Pancreas (tissue), 10 donors: ENCODE measurements around the gene USP17L18. TPM values are rescaled to one million over a fixed set of nuclear protein-coding genes. Genes with fewer than 3 reads are reported as not detected.
"Not testable (repeated sequence)": the region's sequence is repeated elsewhere in the genome, so short reads cannot be mapped to it uniquely, and the experiment has no call there.

Experiments
- ATAC-seq, 4 donors: fragments of 200-7000 bp; cut with Tn5 transposase; one replicate each; pipeline versions ENCODE4 v1.8.0 to v1.9.1; 2020; ENCODE audit warnings: mild to moderate bottlenecking in 4 of 4, moderate library complexity in 4 of 4
- DNase-seq, 6 donors: peaks; one replicate each; pipeline ENCODE4 v3.0.0-alpha.2; 2020
- FAIRE-seq: peaks from 2 replicates; lab custom pipeline; 2012; peaks lifted over from hg19 to GRCh38; lab: Jason Lieb, UNC
- H3K27ac ChIP-seq, 4 donors: fragments of 200-600 bp; sonication (generic); 1 replicate in 3 of 4; 2 replicates in 1 of 4; pipeline versions ENCODE4 v1.5.0 to v1.8.0; 2020
- H3K27me3 ChIP-seq, 4 donors: fragments of 200-600 bp; one replicate each; pipeline ENCODE4 v1.8.0; 2021
- H3K36me3 ChIP-seq, 3 donors: fragments of 200-600 bp; sonication (generic) in 1 of 3; one replicate each; pipeline versions ENCODE4 v1.5.0 to v1.8.0; 2020 to 2021
- H3K4me1 ChIP-seq, 3 donors: fragments of 200-600 bp; one replicate each; pipeline ENCODE4 v1.8.0; 2021
- H3K4me3 ChIP-seq, 4 donors: fragments of 200-600 bp; sonication (generic) in 2 of 4; one replicate each; pipeline versions ENCODE4 v1.5.0 to v1.8.0; 2020 to 2021
- H3K9me3 ChIP-seq, 4 donors: fragments of 200-600 bp; one replicate each; pipeline ENCODE4 v1.8.0; 2021
- WGBS, 2 donors: extraction: QIAGEN DNeasy Blood & Tissue Kit; methylation state at CpG; one replicate each; pipeline ENCODE4 v1.1.7; 2013; 5-methylcytosine and 5-hydroxymethylcytosine counted together
- intact Hi-C, 3 donors: fragments of 100-400 bp; cut with DNase I; formaldehyde crosslinking; loops; one replicate each; pipeline versions ENCODE4 v1.11.1 to v1.14.2; 2022
- polyA plus RNA-seq, 2 donors: library from polyadenylated mRNA; stranded (reverse); fragments of 200-250 nt; gene quantifications; one replicate each; pipeline ENCODE4 v1.2.3, GENCODE V29; 2013
- total RNA-seq, 6 donors: library from RNA; stranded (reverse); fragmentation: NEBNext Ultra II Directional in 4 of 6; extraction: Animal tissue kit (Norgen Biotek cat#: 25700) in 4 of 6; gene quantifications; one replicate each; pipeline versions ENCODE4 v1.2.1 to v1.2.4, GENCODE V29; 2021 to 2023
- donor health status: healthy with polysubstance abuse.
- donor health status: DM: no; HTN: no; CAD: no; lungs with moderate emphysema.
- donor health status: DM: no; HTN: no; CAD: no.
- donor health status: control.
- donor health status: control.
- donor health status: Bipolar disorder and iron deficiency.
- donor health status: DM: yes; HTN: yes; CAD: no.
- donor health status: DM: no; HTN: no; CAD: no.
- donor health status: DM: no; HTN: no; CAD: no.
- donor health status: DM: yes; HTN: yes; CAD: no.

Gene USP17L18
- total and polyA plus RNA-seq, 8 donors, result not detected

DNA sequence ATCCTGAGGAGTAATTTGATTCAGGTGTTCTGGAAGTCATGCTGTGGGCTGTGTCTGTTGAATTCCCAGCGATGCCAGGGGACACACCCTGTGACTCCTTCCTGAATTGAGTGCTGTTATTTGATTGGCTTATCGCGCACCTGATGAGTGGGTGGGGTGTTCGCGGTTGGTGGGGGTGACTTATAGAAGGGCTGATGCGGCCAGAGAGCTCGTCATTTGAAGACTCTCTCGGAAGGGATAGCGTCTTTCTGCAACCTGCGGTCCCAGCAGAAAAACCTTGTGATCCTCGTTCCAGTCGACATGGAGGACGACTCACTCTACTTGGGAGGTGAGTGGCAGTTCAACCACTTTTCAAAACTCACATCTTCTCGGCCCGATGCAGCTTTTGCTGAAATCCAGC, 9.4 kb downstream of the USP17L18 start, which contains the start of gene USP17L20:
USP17L20 (plus strand) TSS at position 301 of the 400 bp plus-strand sequence; CDS start at position 301, 0 bp downstream.
- ATAC-seq, intact Hi-C loops, H3K36me3 ChIP-seq, H3K4me3 ChIP-seq, H3K4me1 ChIP-seq, H3K9me3 ChIP-seq, FAIRE-seq, H3K27me3 ChIP-seq, DNase-seq, H3K27ac ChIP-seq: not testable (repeated sequence)
- no CpG with 5 or more reads among the region's 15 CpGs for WGBS, 2 donors

DNA sequence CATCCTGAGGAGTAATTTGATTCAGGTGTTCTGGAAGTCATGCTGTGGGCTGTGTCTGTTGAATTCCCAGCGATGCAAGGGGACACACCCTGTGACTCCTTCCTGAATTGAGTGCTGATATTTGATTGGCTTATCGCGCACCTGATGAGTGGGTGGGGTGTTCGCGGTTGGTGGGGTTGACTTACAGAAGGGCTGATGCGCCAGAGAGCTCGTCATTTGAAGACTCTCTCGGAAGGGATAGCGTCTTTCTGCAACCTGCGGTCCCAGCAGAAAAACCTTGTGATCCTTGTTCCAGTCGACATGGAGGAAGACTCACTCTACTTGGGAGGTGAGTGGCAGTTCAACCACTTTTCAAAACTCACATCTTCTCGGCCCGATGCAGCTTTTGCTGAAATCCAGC, 14.1 kb downstream of the USP17L18 start, which contains the start of gene USP17L21:
USP17L21 (plus strand) TSS at position 301 of the 400 bp plus-strand sequence; CDS start at position 301, 0 bp downstream.
- H3K4me3 ChIP-seq, DNase-seq, H3K36me3 ChIP-seq, H3K9me3 ChIP-seq, H3K27ac ChIP-seq, FAIRE-seq, H3K4me1 ChIP-seq, H3K27me3 ChIP-seq, intact Hi-C loops, ATAC-seq: not testable (repeated sequence)
- WGBS, 2 donors, result no CpG with 5 or more reads among the region's 13 CpGs

DNA sequence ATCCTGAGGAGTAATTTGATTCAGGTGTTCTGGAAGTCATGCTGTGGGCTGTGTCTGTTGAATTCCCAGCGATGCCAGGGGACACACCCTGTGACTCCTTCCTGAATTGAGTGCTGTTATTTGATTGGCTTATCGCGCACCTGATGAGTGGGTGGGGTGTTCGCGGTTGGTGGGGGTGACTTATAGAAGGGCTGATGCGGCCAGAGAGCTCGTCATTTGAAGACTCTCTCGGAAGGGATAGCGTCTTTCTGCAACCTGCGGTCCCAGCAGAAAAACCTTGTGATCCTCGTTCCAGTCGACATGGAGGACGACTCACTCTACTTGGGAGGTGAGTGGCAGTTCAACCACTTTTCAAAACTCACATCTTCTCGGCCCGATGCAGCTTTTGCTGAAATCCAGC, 18.9 kb downstream of the USP17L18 start, which contains the start of gene USP17L22:
USP17L22 (plus strand) TSS at position 301 of the 400 bp plus-strand sequence; CDS start at position 301, 0 bp downstream.
- ATAC-seq, H3K36me3 ChIP-seq, DNase-seq, intact Hi-C loops, H3K4me1 ChIP-seq, H3K4me3 ChIP-seq, H3K27me3 ChIP-seq, H3K9me3 ChIP-seq, H3K27ac ChIP-seq, FAIRE-seq: not testable (repeated sequence)
- no CpG with 5 or more reads among the region's 15 CpGs for WGBS, 2 donors

DNA sequence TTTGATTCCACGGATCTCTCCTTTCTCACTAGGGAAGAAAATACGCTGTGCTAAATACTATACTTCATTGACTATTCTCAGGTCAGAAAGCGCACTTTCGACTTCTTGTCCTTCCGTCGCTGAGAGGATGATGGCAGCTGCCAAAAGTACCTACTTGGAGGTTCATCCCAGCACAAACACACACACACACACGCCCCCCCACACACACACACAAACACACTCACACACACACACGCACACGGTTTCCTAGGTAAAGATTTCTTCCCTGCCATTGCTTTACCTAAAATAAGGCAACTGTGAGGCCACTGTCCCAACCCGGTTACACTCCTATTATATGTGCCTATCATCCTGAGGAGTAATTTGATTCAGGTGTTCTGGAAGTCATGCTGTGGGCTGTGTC, 23.3 kb downstream of the USP17L18 start:
- H3K9me3 ChIP-seq, H3K4me1 ChIP-seq, H3K27me3 ChIP-seq, ATAC-seq, intact Hi-C loops, H3K4me3 ChIP-seq, FAIRE-seq, H3K36me3 ChIP-seq, H3K27ac ChIP-seq: not testable (repeated sequence)
- WGBS, 2 donors, result 66 to 77% methylated on average over 5 of the region's 10 CpGs
- DNase-seq, result peak; percentile 2 to 87 (median 31)

Other genes starting within 250 kb of the USP17L18 start
- not detected for gene FAM90A26, start 78.2 kb upstream of the USP17L18 start, total RNA-seq
- gene FAM90A26, start 78.2 kb upstream of the USP17L18 start, polyA plus RNA-seq, result not detected
- not detected for gene USP17L10, start 38.0 kb upstream of the USP17L18 start, total RNA-seq
- gene USP17L10, start 38.0 kb upstream of the USP17L18 start, polyA plus RNA-seq, result not detected
- gene USP17L11, start 33.2 kb upstream of the USP17L18 start, total RNA-seq, result under 1 TPM in 1 of 6 donors, not detected in 5; 0.09 TPM
- not detected for gene USP17L11, start 33.2 kb upstream of the USP17L18 start, polyA plus RNA-seq
- gene USP17L12, start 28.5 kb upstream of the USP17L18 start, total RNA-seq, result not detected
- not detected for gene USP17L12, start 28.5 kb upstream of the USP17L18 start, polyA plus RNA-seq
- not detected for gene USP17L13, start 23.7 kb upstream of the USP17L18 start, total RNA-seq
- gene USP17L13, start 23.7 kb upstream of the USP17L18 start, polyA plus RNA-seq, result not detected
- not detected for gene USP17L15, start 14.2 kb upstream of the USP17L18 start, total RNA-seq
- gene USP17L15, start 14.2 kb upstream of the USP17L18 start, polyA plus RNA-seq, result under 1 TPM in 1 of 2 donors, not detected in 1; 0.07 TPM
- not detected for gene USP17L17, start 4.8 kb upstream of the USP17L18 start, total RNA-seq
- not detected for gene USP17L17, start 4.8 kb upstream of the USP17L18 start, polyA plus RNA-seq
- gene USP17L19, start 4.7 kb downstream of the USP17L18 start, total RNA-seq, result not detected
- gene USP17L19, start 4.7 kb downstream of the USP17L18 start, polyA plus RNA-seq, result not detected
- not detected for gene USP17L20, start 9.5 kb downstream of the USP17L18 start, total RNA-seq
- gene USP17L20, start 9.5 kb downstream of the USP17L18 start, polyA plus RNA-seq, result not detected
- not detected for gene USP17L21, start 14.2 kb downstream of the USP17L18 start, total RNA-seq
- not detected for gene USP17L21, start 14.2 kb downstream of the USP17L18 start, polyA plus RNA-seq
- not detected for gene USP17L22, start 19.0 kb downstream of the USP17L18 start, total RNA-seq
- not detected for gene USP17L22, start 19.0 kb downstream of the USP17L18 start, polyA plus RNA-seq
- gene USP17L24, start 76.5 kb downstream of the USP17L18 start, total RNA-seq, result not detected
- gene USP17L24, start 76.5 kb downstream of the USP17L18 start, polyA plus RNA-seq, result not detected
- gene USP17L25, start 81.3 kb downstream of the USP17L18 start, total RNA-seq, result not detected
- not detected for gene USP17L25, start 81.3 kb downstream of the USP17L18 start, polyA plus RNA-seq
- gene USP17L26, start 86.0 kb downstream of the USP17L18 start, total RNA-seq, result not detected
- not detected for gene USP17L26, start 86.0 kb downstream of the USP17L18 start, polyA plus RNA-seq
- not detected for gene USP17L5, start 90.8 kb downstream of the USP17L18 start, total RNA-seq
- gene USP17L5, start 90.8 kb downstream of the USP17L18 start, polyA plus RNA-seq, result not detected
- not detected for gene USP17L27, start 95.5 kb downstream of the USP17L18 start, total RNA-seq
- gene USP17L27, start 95.5 kb downstream of the USP17L18 start, polyA plus RNA-seq, result not detected
- not detected for gene USP17L28, start 100.3 kb downstream of the USP17L18 start, total RNA-seq
- gene USP17L28, start 100.3 kb downstream of the USP17L18 start, polyA plus RNA-seq, result not detected
- not detected for gene USP17L29, start 105.0 kb downstream of the USP17L18 start, total RNA-seq
- gene USP17L29, start 105.0 kb downstream of the USP17L18 start, polyA plus RNA-seq, result not detected
- gene USP17L30, start 114.5 kb downstream of the USP17L18 start, total RNA-seq, result not detected
- not detected for gene USP17L30, start 114.5 kb downstream of the USP17L18 start, polyA plus RNA-seq
- gene DEFB131A, start 195.8 kb downstream of the USP17L18 start, total RNA-seq, result not detected
- gene DEFB131A, start 195.8 kb downstream of the USP17L18 start, polyA plus RNA-seq, result not detected